GM15510 (cell line): ENCODE measurements around the gene PRSS38.

Experiments
- POLR2A ChIP-seq: IDR thresholded peaks from 3 replicates; pipeline ENCODE4 v1.6.1; 2011; ENCODE audit warnings: borderline replicate concordance; ENCODE audit not compliant: insufficient read length; ENCODE audit errors: extremely low read depth

Gene PRSS38

DNA sequence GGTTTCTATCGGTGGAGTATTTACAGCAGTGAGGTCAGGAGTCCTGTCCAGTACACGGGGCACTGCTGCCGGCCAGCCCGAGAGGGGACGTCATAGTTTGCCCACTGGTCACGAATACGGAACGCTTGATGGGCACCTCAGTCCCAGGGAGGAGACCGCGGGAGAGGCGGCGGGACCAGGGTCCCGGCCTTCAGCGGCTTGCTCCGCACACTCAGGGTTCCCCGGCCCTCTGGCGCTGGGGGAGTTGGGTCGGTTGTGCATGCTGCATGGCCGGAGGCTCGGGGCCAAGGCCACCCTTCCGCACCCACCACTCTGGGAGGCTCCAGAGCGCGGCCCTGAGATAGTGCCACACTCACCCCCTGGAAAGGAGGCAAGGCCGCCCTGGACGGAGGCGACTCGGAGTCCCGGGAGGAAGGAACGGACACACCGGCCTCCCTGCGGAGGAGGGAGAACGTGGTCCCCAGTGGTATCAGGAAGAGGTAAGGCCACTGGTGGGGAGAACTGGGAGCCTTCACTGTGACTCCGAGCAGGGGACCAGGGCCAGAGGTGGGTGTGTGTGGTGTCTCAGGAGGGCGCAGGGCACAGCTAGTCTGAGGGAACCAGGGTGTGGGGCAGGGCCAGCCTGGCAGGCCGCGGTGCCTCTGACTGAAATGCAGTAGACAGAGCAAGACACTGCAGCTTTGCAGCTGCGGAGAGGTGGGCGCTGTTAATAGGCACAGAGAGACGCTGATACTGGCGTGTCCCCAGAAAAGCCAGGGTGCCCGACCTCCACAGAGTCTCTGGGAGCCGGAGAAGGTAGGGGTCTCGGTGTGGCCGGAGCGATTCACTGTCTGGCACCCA lies 28.6 kb upstream of the PRSS38 start:
- TF ChIP-seq POLR2A = no peak

DNA sequence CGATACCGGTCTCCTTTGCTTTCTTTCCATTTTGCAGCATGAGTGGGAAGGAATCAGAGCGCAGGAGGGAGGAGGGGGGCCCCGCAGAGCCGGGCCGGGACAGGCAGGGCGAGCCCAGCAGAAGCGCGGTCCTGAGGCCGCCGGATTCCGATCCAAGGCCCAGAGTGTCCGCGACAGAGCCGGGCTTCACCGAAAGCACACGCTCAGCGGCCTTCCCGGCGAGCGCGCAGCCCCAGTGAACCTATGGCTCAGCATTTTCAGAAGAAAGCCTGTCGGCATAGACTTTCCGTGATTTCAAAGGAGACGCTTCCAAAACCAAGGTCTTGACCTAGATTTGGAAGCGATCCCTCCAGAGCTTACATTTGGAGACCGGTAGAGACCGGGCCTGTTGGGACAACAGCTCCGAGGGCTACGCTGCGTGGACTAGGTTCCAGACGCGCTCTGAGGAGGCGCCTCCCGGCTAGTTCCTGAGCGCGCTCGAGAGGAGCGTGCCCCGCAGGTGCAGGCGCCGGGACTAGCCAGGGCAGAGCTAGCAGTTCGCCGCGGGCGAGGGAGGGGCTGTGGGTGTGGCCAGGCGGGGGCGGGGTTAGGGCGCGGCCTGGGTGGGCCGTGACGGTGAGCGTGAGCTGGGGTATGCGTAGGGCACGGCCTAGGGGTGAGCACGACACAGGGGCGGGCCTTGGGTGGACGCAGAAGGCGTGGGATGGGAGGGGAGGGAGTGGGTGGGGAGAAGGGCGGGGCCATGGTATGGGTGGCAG lies 27.8 kb upstream of the PRSS38 start:
- peak; percentile 61 for TF ChIP-seq POLR2A

- TF ChIP-seq POLR2A = no peak
These were observed 27.0 kb upstream of the PRSS38 start for GRCh38 chr1:227788271-227789083.

DNA sequence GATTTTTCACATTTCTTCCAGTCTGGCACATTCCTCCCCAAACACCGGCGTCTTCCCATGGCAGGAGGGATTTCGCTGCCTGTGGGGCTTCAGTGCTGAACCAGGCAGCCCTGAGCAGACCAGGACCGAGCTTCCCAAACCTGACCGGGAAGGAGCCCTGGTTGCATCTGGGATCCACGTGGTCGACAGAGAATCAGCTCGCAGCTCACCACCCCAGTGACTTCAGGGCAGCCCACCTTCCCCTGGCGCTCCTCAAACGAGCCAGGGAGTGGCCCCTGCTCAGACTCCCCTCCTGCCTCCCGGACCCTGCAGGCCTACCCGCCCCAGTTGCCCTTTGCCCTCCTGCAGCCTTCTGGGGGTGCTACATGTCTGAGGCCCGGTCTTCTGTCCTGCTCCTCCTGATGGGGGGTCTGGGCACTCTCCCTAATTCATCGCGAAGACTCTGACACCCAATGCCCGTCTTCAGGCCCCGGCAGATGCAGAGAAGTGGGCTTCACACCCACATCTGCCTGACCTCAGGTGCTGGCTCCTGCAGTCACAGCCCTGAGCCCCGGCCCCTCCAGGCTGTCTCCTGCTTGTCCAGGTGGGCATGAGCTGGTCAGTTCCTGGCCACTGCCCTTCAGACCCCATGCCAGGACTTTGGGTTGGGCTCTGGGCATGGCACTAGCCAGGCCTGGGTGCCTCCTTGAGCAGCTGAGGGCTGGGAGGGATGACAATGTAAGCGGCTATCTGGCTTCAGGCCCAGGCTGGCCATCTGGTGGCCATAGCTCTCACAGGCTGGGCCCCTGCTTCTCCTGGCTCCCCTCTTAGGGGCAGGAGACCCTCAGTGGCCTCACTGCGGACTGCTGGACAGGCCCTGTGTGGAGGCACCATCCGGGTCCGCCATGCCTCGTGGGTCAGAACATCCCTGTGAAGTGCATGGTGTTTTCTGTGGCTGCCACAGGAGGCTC lies 26.1 kb upstream of the PRSS38 start:
- no peak for TF ChIP-seq POLR2A

DNA sequence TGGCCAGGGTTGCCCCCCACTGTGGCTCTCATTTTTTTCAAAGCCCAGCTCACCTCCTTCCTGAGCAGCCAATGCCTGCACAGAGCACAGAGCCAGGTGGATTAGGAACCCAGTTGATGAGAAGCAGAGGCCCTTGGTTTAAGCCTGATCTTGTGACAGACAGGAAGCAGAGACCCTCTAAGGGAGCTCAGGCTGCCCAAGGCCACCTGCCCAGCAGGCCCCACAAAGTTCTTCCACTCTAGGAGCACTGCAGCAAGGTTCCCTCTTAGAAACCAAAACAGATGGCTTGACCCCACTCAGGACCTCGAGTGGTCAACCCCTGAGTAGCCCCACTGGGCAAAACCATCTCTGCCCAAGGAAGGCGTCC lies 25.5 kb upstream of the PRSS38 start:
- no peak for TF ChIP-seq POLR2A

- no peak for TF ChIP-seq POLR2A
These were observed 24.6 kb upstream of the PRSS38 start for GRCh38 chr1:227790868-227791267.

GRCh38 chr1:227791425-227792143 lies 23.9 kb upstream of the PRSS38 start:
- no peak for TF ChIP-seq POLR2A

DNA sequence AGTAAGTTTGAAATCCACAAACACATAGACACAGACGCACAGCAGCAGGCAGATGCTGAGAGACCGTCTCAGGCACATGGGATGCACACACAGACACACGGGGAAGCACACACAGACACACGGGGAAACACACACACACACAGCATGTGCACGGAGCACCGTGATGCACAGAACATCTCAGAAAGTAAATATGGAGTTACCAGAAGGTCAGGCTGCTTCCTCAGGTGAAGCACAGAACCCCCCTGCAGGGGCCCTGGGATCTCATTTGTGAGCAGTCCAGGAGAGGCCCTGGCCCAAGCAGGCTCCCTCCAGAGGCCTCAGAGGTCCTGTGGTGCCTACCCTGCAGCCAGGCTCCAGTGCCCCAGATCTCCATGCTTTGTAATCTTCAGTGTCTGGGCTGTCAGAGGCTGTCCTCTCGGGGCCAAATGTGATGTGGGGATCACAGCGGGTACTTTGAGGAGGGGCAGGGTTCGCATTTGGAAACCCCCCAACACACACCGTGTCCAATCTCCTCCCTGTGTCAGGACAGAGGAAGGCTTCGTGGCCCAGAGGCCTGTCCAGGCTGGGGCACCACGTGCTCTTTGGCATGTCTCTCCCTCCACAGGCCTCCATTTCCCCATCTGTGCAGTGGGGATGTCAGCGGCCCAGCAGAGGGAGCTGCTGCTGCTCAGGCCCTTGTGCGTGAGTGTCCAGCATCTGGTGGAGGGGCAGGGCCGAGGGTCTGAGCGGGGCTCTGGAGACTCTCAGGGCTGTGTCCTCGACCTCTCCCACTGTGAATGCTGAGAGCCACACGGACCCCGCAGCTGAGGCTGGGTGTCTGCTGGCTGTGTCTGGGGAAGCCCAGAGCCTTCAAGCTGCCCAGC lies 23.0 kb upstream of the PRSS38 start:
- TF ChIP-seq POLR2A = no peak

DNA sequence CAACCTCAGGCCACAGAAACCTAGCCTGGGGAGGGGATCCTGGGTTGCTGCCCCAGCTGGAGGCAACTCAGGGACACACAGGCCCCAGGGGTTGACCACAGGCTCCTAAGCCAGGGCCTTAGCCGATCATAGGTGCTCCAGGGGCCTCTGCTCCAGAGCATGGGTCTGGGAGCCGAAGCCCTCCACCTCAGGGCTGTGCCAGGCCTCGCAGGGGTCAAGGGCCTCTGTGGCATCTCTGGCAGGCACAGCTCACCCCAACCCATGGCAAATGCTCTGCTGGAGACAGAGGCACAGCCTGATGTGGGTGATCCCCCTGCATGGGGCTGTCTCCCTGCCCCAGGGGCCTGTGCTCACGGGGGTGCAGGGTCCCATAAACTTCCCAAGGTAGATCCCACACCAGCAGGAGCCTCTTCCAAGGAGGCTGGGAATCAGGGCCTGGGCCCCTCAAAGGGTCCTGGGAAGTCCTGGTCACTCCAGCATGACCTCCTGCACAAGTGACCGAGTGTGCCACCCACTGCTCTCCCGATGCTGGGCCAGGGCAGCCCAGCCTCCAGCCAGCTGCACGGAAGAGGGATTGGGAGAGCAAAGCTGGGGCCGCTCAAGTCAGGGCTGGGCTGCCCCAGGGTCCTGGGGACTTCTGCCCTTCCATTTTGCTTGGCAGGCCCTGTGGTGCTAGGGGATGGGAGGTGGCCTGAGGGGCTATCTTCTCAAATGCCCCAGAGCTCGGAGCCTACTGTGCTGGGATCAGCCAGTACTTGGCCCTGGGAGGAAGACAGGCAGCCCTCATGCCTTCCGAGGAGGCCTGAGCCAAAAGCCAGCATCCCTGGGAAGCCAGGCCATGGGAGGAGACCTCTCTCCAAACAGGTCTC lies 22.2 kb upstream of the PRSS38 start:
- TF ChIP-seq POLR2A = no peak

GRCh38 chr1:227793948-227794816 lies 21.3 kb upstream of the PRSS38 start:
- TF ChIP-seq POLR2A = no peak

DNA sequence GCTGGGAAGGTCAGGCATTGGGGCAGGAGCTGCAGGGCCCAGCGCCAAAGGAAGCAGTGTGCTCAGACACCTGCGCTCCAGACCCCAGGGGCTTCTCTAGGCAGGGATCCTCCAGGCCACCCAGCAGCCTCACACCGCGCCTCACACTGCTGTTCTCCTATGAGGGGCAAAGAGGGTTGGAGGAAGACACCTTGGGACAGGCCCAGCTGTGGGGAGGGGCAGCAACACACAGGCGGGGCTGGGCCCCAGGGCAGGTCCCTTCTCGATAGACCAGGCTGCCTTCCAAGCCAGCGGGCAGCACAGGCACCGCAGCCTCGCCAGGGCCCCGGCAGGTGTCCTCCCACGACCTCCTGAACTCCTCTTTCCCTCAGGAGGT lies 20.7 kb upstream of the PRSS38 start:
- no peak for TF ChIP-seq POLR2A
